Stimulated activated CD8-positive, alpha-beta memory T cell treated with anti-CD3 and anti-CD28 coated beads, Interleukin-7, amount 100 ng/mL, for 48 hours (primary cell): Measurements from ENCODE around the gene HIP1.
"Not testable (repeated sequence)": the region's sequence is repeated elsewhere in the genome, so short reads cannot be mapped to it uniquely, and the experiment has no call there.

Source experiments
- DNase-seq, 2 donors: peaks; one replicate each; pipeline ENCODE4 v3.0.0-alpha.2; 2020; ENCODE audit warnings: low read depth in 1 of 2; ENCODE audit errors: extremely low read depth in 1 of 2

The HIP1 gene

DNA sequence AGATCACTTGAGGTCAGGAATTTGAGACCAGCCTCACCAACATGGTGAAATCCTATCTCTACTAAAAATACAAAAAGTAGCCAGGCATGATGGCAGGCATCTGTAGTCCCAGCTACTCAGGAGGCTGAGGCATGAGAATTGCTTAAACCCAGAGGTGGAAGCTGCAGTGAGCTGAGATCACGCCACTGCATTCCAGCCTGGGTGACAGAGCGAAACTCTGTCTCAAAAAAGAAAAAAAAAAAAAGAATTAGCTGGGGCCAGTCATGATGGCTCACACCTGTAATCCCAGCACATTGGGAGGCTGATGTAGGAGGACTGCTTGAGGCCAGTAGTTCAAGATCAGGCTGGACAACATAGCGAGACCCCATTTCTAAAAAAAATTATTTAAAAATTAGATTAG is 21.0 kb downstream of the HIP1 start:
- not testable (repeated sequence) for DNase-seq

DNA sequence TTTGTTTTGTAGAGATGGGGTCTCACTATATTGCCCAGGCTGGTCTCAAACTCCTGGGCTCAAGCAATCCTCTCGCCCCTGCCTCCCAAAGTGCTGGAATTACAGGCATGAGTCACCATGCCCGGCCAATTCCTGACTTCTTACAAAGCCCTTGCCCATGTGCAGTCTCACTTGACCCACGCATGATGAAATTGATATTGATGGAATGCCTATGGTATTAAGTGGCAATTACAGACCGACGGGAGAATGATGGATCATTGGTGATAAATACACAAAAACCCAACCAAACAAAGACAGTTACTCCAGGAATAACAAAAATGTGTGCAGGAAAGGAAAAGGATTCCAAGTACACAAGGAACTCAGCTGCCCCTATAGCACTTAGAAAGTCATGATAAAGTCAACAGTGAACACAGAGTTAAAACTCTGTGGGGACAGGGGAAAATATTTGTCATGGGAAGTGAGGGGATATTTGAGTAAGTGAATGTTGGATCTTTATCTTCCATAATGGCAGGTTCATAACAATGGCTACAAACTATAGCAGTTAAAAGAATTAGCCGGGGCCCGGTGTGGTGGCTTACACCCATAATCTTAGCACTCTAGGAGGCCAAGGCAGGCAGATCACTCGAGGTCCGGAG is 21.6 kb downstream of the HIP1 start:
- DNase-seq: no peak

DNA sequence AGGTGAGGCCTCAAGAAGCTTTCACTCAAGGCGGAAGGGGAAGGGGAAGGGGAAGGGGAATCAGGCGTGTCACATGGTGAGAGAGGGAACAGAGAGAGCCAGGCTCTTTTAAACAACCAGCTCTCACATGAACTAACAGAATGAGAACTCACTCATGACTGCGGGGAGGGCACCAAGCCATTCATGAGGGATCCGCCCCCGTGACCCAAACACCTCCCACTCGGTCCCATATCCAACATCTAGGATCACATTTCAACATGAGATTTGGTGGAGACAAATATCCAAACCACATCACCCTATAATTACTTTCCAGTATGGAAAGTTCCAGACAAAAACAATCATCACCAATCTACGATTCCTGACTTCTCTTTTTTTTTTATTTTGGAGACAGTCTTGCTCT is 22.9 kb downstream of the HIP1 start:
- no peak for DNase-seq

GRCh38 chr7:75712517-75713361 is 26.0 kb downstream of the HIP1 start:
- no peak for DNase-seq

DNA sequence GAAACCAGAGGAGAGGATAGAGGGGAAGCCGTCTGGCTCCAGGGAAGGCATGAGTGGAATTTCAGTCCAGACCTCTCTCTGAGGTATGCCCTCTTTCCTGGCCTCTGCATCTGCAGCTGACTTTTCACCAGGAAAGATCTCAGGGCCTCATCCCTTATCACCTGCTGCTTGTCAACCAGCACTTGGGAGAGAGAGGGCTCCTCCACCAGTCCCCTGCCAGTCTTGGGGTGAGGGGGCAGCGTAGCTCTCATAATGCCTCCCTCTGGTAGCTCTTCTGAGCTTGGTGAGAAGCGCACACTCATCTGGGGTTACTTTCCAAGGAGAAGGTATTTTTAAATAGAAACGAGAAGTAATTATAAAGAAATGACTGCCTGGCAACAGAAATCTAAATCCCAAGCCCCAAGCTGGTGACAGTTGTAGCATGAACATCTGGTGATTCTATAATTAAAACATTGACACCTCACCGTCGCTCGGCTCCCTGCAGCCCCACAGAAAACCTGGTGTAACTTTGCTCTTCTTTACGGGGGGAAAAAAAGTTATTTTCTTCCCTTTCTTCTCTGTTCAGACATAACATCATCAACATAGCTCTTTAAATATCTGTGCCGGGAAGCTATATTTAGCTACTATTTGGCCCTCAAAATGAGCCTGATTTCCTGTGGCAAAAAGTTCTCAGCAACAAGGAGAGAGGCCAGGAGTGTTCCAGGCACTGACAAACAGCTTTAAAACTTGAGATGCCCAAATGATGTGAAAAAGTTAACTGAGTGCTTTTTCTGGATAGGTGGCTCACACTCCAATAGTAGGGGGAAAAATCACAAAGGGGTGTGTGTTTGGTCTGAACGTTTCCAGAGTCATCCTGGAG is 26.9 kb downstream of the HIP1 start:
- no peak for DNase-seq

DNA sequence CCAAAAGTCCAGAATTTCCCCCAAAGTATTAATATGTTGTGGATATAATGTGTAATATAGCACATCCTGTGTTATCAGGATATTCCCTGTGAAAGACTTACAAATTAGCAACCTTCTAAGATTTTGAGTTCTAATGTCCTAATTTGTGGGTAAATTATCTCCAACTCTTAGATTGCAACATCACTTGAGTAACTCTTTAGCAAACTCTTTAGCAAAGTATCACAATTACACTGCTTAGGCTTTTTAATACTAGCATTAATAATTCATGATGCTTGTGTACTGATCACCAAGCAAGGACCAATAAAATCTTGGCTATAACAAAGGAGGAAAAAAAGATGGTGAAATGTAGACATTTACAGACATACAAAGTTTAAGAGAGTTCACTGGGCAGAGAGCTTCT is 27.7 kb downstream of the HIP1 start:
- DNase-seq: no peak

- DNase-seq: no peak
These were observed 33.8 kb downstream of the HIP1 start for GRCh38 chr7:75704928-75705327.

DNA sequence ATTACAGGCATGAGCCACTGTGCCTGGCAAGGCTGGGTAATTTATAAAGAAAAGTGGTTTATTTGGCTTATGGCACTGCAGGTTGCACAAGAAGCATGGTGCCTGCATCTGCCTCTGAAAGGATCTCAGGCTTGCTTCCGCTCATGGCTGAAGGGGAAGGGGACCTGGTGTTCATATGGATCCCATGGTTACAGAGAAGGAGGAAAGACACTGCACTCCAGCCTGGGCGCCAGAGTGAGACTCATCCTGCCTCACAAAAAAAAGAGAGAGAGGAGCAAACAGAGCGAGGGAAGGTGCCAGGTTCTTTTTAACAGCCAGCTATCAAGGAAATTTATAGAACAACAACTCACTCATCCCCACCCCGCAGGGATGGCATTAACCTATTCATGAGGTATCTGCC is 36.2 kb downstream of the HIP1 start:
- no peak for DNase-seq

- DNase-seq: no peak
These were observed 38.7 kb downstream of the HIP1 start for GRCh38 chr7:75699993-75700392.

DNA sequence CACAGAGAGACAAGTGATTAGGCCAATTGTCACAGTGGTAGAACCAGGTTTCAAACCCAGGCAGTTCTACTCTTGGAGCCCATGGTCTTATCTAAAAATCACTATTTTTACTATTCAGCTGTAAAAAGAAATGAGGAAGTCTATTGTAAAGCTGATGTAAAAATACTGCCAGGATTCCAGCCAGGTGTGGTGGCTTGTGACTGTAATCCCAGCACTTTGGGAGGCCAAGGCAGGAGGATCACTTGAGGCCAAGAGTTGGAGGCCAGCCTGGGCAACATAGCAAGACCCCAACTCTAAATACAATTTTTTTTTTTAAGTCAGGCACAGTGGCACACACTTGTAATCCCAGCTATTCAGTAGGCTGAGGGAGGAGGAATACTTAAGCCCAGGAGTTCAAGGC is 40.4 kb downstream of the HIP1 start:
- DNase-seq: no peak

DNA sequence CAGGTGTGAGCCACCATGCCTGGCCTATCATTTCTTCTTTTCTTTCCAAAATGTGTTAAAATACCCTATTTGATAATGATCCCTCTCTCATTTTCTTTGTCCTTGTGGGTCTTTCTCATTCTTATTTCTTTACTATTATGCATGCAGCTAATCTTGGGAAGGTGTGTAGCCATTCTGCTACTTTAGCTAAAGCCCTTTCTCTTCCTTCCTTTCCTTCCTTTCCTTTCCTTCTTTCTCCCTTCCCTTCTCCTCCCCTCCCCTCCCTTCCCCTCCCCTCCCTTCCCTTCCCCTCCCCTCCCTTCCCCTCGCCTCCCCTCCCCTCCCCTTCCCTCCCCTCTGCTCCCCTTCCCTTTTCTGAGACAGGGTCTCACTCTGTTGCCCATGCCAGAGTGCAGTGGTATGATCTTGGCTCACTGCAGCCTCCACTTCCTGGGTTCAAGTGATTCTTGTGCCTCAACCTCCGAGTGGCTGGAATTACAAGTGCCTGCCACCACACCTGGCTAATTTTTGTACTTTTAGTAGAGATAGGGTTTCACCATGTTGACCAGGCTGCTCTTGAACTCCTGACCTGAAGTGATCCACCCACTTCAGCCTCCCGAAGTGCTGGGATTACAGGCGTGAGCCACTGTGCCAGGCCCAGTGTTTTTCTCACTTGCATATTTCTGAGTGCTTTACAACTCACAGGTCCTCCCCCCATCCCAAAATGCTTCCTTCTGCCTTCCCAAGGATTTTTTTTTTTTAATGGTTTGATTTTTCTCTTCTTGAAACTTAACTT is 42.3 kb downstream of the HIP1 start:
- DNase-seq: no peak

DNA sequence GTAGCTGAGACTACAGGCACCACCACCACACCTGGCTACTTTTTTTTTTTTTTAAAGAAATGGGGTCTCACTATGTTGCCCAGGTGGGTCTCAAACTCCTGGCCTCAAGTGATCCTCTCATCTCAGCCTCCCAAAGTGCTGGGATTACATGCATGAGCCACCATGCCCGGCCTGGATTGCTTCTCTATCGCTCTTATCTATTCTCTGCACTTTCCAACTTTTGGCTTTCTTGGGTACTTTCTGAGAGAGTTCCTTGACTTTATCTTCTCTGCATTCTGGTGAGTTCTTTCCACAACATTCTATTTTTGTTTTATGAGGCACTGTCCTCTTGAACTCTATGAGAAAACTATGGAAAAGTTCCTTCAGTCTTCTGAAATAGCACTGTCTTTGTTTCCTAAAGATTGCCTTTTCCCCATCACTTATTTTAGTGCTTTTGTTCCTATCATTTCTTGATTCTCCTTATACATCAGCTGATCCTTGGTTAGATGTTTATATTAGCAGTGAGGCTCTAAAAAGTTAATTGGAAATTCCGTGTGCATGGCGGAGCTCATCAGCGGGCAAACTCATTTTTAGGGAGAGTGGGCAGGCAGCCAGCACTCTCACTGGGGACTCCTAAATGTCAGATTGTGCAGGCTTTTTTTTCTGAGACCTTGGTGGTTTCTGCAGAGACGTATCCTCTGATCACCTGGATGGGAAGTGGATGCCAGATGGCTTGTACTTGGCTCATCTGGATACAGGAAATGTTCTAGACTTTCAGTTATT is 43.9 kb downstream of the HIP1 start:
- DNase-seq: no peak

DNA sequence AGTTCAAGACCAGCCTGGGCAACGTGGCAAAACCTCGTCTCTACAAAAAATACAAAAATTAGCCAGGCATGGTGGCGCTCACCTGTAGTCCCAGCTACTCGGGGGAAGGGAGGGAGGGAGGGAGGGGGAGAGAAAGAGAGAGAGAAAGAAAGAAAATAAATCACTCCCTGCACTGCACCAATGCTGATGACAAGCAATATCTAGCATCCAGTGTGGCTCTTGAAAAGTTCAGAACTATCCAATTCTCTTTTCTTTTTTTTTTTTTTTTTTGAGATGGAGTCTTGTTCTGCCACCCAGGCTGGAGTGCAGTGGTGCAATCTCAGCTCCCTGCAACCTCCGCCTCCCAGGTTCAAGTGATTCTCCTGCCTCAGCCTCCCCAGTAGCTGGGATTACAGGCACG is 45.1 kb downstream of the HIP1 start:
- not testable (repeated sequence) for DNase-seq

DNA sequence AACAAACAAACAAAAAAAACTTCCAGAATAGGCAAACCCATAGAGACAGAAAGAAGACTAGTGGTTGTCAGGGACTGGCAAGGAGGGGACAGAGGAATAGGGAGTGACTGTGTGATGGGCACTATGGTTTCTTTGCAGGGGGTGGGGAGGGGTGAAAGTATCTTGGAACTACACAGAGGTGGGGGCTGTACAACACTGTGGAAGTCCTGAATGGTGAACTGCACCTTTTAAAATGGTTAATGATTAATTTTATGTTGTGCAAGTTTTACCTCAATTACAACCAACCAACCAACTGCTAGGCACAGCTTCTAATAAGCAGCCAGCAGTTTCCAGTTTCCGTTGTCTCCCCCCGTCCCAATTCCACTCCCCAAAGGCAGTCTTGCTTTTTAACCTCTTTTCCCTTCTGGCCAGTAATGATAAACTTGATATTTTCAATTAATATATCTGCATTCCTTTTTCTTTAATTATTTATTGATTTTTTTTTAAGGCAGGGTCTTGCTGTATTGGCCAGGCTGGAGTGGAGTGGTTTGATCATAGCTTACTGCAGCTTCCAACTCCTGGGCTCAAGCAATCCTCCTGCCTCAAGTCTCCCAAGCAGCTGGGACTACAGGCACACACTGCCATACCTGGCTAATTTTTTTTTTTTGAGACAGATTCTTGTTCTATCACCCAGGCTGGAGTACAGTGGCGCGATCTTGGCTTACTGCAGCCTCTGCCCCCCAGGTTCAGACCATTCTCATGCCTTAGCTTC is 46.8 kb downstream of the HIP1 start:
- no peak for DNase-seq

- DNase-seq: no peak
These were observed 48.6 kb downstream of the HIP1 start for GRCh38 chr7:75690121-75690523.

GRCh38 chr7:75689246-75690099 is 49.3 kb downstream of the HIP1 start:
- DNase-seq: no peak

DNA sequence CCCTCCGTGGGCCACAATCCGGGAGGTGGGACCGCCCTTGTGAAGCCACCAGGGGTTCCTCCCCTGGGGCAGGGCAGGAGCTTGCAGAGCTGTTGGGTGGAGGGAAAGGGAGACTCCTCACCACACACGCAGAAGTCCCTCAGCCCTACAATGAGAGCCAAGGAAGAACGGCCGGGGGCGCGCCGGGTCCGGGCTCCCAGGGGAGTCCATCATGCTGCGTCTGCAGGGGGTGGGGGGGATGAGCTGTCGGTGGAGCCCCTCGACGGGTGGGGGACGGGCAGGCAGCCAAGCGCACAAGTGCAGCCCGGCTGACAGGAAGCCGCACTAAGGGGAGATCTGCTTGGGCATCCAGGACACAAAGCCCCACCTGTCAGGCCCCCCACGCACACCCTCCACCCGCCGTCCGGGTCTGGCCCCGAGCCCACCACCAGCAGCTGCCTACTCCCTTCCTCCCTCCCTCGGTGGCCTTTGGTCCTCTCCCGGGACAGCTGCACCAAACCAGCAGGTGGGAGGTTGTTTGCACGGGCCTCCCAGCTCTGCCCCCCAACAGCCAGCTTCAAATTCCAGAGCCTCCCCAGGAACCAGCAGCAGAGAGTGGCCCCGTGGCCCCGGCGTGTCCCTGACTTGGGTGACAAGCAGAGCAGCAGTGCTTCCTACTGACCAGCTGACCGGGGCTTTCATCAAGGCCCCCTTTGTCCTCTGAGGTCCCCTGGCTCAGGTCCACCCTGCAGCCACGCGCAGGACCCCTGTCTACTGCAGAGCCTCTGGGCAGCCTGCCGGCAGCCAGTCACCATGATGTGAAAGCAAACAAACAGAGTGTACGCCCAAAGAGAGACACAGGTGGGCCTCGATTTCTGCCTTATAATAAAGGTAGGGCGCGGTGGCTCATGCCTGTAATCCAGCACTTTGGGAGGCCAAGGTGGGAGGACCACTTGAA is 50.3 kb downstream of the HIP1 start:
- no peak for DNase-seq
